ENCODE results near the gene GPNMB.
"Not testable (repeated sequence)": the region's sequence is repeated elsewhere in the genome, so short reads cannot be mapped to it uniquely, and the experiment has no call there.

The GPNMB gene

GRCh38 chr7:23298141-23298881 is 51.7 kb downstream of the GPNMB start:
- TF ChIP-seq, protein P1, sequence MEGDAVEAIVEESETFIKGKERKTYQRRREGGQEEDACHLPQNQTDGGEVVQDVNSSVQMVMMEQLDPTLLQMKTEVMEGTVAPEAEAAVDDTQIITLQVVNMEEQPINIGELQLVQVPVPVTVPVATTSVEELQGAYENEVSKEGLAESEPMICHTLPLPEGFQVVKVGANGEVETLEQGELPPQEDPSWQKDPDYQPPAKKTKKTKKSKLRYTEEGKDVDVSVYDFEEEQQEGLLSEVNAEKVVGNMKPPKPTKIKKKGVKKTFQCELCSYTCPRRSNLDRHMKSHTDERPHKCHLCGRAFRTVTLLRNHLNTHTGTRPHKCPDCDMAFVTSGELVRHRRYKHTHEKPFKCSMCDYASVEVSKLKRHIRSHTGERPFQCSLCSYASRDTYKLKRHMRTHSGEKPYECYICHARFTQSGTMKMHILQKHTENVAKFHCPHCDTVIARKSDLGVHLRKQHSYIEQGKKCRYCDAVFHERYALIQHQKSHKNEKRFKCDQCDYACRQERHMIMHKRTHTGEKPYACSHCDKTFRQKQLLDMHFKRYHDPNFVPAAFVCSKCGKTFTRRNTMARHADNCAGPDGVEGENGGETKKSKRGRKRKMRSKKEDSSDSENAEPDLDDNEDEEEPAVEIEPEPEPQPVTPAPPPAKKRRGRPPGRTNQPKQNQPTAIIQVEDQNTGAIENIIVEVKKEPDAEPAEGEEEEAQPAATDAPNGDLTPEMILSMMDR (conservative IDR thresholded peaks at IDR 0.05; ENCODE audit: low read depth, low read length) = no peak
- DNase-seq (ENCODE audit: low read depth) = peak; percentile 90
- H3K4me3 ChIP-seq (ENCODE audit: low read length) = peak overlapping the region; percentile 98

- DNase-seq (ENCODE audit: low read depth) = peak; percentile 92
- TF ChIP-seq, protein P1 (conservative IDR thresholded peaks at IDR 0.05; ENCODE audit: low read depth, low read length) = no peak
- peak within 1 kb of the TSS; percentile 98 for H3K4me3 ChIP-seq (ENCODE audit: low read length)
These were observed 52.6 kb downstream of the GPNMB start, which contains the start of gene MALSU1 for GRCh38 chr7:23298885-23299769. TSS of gene MALSU1 (plus strand) at chr7:23299339. CDS start at chr7:23299353, 14 bp downstream.

GRCh38 chr7:23299770-23300300 is 53.3 kb downstream of the GPNMB start:
- peak; percentile 30 for DNase-seq (ENCODE audit: low read depth)
- TF ChIP-seq, protein P1 (conservative IDR thresholded peaks at IDR 0.05; ENCODE audit: low read depth, low read length) = no peak
- peak overlapping the region; percentile 98 for H3K4me3 ChIP-seq (ENCODE audit: low read length)

DNA sequence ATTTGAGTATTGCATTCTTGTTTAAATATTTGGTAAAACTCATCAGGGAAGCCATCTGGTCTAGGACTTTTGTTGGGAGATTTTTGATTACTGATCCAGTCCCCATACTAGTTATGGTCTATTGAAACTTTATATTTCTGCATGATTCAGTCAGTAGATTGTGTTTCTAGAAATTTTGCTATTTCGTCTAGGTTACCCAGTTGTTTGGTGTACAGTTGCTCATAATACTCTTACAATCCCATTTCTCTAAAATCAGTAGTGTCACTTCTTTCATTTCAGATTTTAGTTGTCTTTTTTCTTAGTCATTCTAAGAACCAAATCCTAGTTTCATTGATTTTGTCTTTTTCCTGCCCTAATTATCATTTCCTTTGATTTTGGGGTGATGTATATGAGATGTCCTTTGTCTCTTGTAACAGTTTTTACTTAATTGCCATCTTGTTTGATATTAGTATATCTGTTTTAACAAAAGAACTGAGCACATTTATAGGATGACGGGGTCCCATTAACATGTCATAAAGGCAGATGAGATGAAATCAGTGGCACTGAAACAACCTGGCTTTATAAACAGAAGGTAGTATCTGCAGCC is 60.5 kb downstream of the GPNMB start:
- no peak for DNase-seq (ENCODE audit: low read depth)
- no peak overlapping the region for H3K4me3 ChIP-seq (ENCODE audit: low read length)
- TF ChIP-seq, protein P1 (conservative IDR thresholded peaks at IDR 0.05; ENCODE audit: low read depth, low read length) = no peak

GRCh38 chr7:23308754-23309153 is 62.2 kb downstream of the GPNMB start:
- DNase-seq (ENCODE audit: low read depth) = no peak
- TF ChIP-seq, protein P1 (conservative IDR thresholded peaks at IDR 0.05; ENCODE audit: low read depth, low read length) = no peak
- no peak overlapping the region for H3K4me3 ChIP-seq (ENCODE audit: low read length)

GRCh38 chr7:23312141-23312540 is 65.6 kb downstream of the GPNMB start:
- DNase-seq (ENCODE audit: low read depth); H3K4me3 ChIP-seq (ENCODE audit: low read length): not testable (repeated sequence)

- no peak for DNase-seq (ENCODE audit: low read depth)
- TF ChIP-seq, protein P1 (conservative IDR thresholded peaks at IDR 0.05; ENCODE audit: low read depth, low read length) = no peak
- H3K4me3 ChIP-seq (ENCODE audit: low read length) = no peak overlapping the region
These were observed 68.8 kb downstream of the GPNMB start for GRCh38 chr7:23315366-23315765.

Measured in retinal pigment epithelial cell (primary cell).